H9 (cell line): Measurements from ENCODE around the gene THAP4. TPM values are rescaled to one million over a fixed set of nuclear protein-coding genes. Genes with fewer than 3 reads are reported as not detected.
A peak's percentile ranks its signal among the peaks of the same experiment; 100 is the strongest.

Experiments used
- DNase-seq: peaks from one replicate; pipeline ENCODE4 v3.0.0-alpha.2; 2017
- H2AFZ ChIP-seq: one replicate; pipeline ENCODE4 v1.6.1; 2013; ENCODE audit warnings: mild to moderate bottlenecking, low read length, control low read depth, moderate library complexity
- H2AK5ac ChIP-seq: 2 replicates; pipeline ENCODE4 v1.6.1; 2013; ENCODE audit warnings: low read length, control low read depth, mixed read lengths; ENCODE audit not compliant: insufficient read length
- H2BK120ac ChIP-seq: one replicate; pipeline ENCODE4 v1.6.1; 2013; ENCODE audit warnings: low read depth, mild to moderate bottlenecking, low read length, control low read depth, inconsistent platforms; ENCODE audit not compliant: poor library complexity, severe bottlenecking
- H2BK12ac ChIP-seq: 2 replicates; pipeline ENCODE4 v1.6.1; 2013; ENCODE audit warnings: low read length, control low read depth, mixed read lengths, low read depth; ENCODE audit not compliant: insufficient read length
- H2BK15ac ChIP-seq: 2 replicates; pipeline ENCODE4 v1.6.1; 2013; ENCODE audit warnings: low read depth, low read length, control low read depth
- H2BK20ac ChIP-seq: one replicate; pipeline ENCODE4 v1.6.1; 2013; ENCODE audit warnings: low read depth, mild to moderate bottlenecking, low read length, control low read depth, inconsistent platforms; ENCODE audit not compliant: poor library complexity, severe bottlenecking
- H2BK5ac ChIP-seq: 2 replicates; pipeline ENCODE4 v1.6.1; 2013; ENCODE audit warnings: low read length, control low read depth, mixed read lengths; ENCODE audit not compliant: insufficient read length
- H3K14ac ChIP-seq: 2 replicates; pipeline ENCODE4 v1.6.1; 2013; ENCODE audit warnings: low read length, control low read depth; ENCODE audit not compliant: insufficient read depth
- H3K18ac ChIP-seq: 2 replicates; pipeline ENCODE4 v1.6.1; 2013; ENCODE audit warnings: low read depth, mild to moderate bottlenecking, mixed read lengths, low read length, control low read depth; ENCODE audit not compliant: insufficient read length
- H3K23ac ChIP-seq: 2 replicates; pipeline ENCODE4 v1.6.1; 2013; ENCODE audit warnings: low read length, control low read depth, mixed read lengths, low read depth; ENCODE audit not compliant: insufficient read length
- H3K23me2 ChIP-seq: 2 replicates; pipeline ENCODE4 v1.6.1; 2013; ENCODE audit warnings: low read depth, mild to moderate bottlenecking, mixed read lengths, low read length, control low read depth; ENCODE audit not compliant: insufficient read length, poor library complexity, severe bottlenecking
- H3K27ac ChIP-seq: 2 replicates; pipeline ENCODE4 v1.5.1; 2013; ENCODE audit warnings: low read length, control low read depth, mixed read lengths, low read depth; ENCODE audit not compliant: insufficient read length
- H3K27me3 ChIP-seq: 2 replicates; pipeline ENCODE4 v1.6.1; 2013; ENCODE audit warnings: low read length, control low read depth, inconsistent platforms; ENCODE audit not compliant: insufficient read depth
- H3K4ac ChIP-seq: 2 replicates; pipeline ENCODE4 v1.6.1; 2013; ENCODE audit warnings: low read depth, mild to moderate bottlenecking, control low read depth, inconsistent platforms, low read length, moderate library complexity
- H3K4me1 ChIP-seq: 2 replicates; pipeline ENCODE4 v1.6.1; 2013; ENCODE audit warnings: low read length, control low read depth, inconsistent platforms; ENCODE audit not compliant: insufficient read depth
- H3K4me2 ChIP-seq: 2 replicates; pipeline ENCODE4 v1.6.1; 2013; ENCODE audit warnings: low read length, control low read depth, mixed read lengths; ENCODE audit not compliant: insufficient read length, insufficient read depth
- H3K56ac ChIP-seq: 2 replicates; pipeline ENCODE4 v1.6.1; 2013; ENCODE audit warnings: low read depth, mild to moderate bottlenecking, mixed read lengths, low read length, control low read depth; ENCODE audit not compliant: insufficient read length
- H3K79me1 ChIP-seq: 2 replicates; pipeline ENCODE4 v1.6.1; 2013; ENCODE audit warnings: low read depth, mild to moderate bottlenecking, moderate library complexity, low read length, control low read depth, inconsistent platforms; ENCODE audit not compliant: insufficient read depth, poor library complexity, severe bottlenecking
- H3K79me2 ChIP-seq: 2 replicates; pipeline ENCODE4 v1.6.1; 2013; ENCODE audit warnings: low read length, control low read depth, inconsistent platforms; ENCODE audit not compliant: insufficient read depth
- H3K9ac ChIP-seq: 2 replicates; pipeline ENCODE4 v1.6.1; 2013; ENCODE audit warnings: low read length, control low read depth, mixed read lengths; ENCODE audit not compliant: insufficient read length; ENCODE audit errors: extremely low read depth
- H3K9me3 ChIP-seq: one replicate; pipeline ENCODE4 v1.6.1; 2013; ENCODE audit warnings: low read depth, low read length, inconsistent platforms; ENCODE audit not compliant: control insufficient read depth
- H3T11ph ChIP-seq: one replicate; pipeline ENCODE4 v1.6.1; 2013; ENCODE audit warnings: mild to moderate bottlenecking, low read length, control low read depth, inconsistent platforms
- H4K20me1 ChIP-seq: one replicate; pipeline ENCODE4 v1.6.1; 2013; ENCODE audit not compliant: control insufficient read depth, insufficient read length, insufficient read depth
- H4K5ac ChIP-seq: 2 replicates; pipeline ENCODE4 v1.6.1; 2013; ENCODE audit warnings: low read depth, mild to moderate bottlenecking, mixed read lengths, low read length, control low read depth; ENCODE audit not compliant: insufficient read length
- H4K8ac ChIP-seq: replicated peaks from 2 replicates; pipeline ENCODE4 v1.6.1; 2013; ENCODE audit warnings: low read length, control low read depth, mixed read lengths, low read depth; ENCODE audit not compliant: insufficient read length
- H4K91ac ChIP-seq: 2 replicates; pipeline ENCODE4 v1.6.1; 2013; ENCODE audit warnings: low read depth, mild to moderate bottlenecking, moderate library complexity, mixed read lengths, low read length, control low read depth; ENCODE audit not compliant: insufficient read length
- H3K27ac Mint-ChIP-seq, 3 experiments: 2 replicates in 2 of 3; 3 replicates in 1 of 3; pipeline ENCODE4 v1.8.0; 2020 to 2021; ENCODE audit warnings: mixed read lengths in 3 of 3, mild to moderate bottlenecking in 1 of 3, moderate library complexity in 1 of 3
- H3K27me3 Mint-ChIP-seq: 2 replicates; pipeline ENCODE4 v1.8.0; 2021; ENCODE audit warnings: low read depth, mild to moderate bottlenecking, moderate library complexity, mixed read lengths
- H3K36me3 Mint-ChIP-seq, 3 experiments: 2 replicates in 2 of 3; 3 replicates in 1 of 3; pipeline ENCODE4 v1.8.0; 2020 to 2021; ENCODE audit warnings: low read depth in 3 of 3, mixed read lengths in 3 of 3; ENCODE audit not compliant: insufficient read depth in 1 of 3
- H3K4me1 Mint-ChIP-seq, 2 experiments: 2 replicates each; pipeline ENCODE4 v1.8.0; 2020; ENCODE audit warnings: mixed read lengths in 2 of 2
- H3K4me3 Mint-ChIP-seq, 2 experiments: 2 replicates in 1 of 2; 3 replicates in 1 of 2; pipeline ENCODE4 v1.8.0; 2020 to 2021; ENCODE audit warnings: mild to moderate bottlenecking in 2 of 2, mixed read lengths in 2 of 2, moderate library complexity in 1 of 2
- H3K9me3 Mint-ChIP-seq, 2 experiments: 2 replicates in 1 of 2; 3 replicates in 1 of 2; pipeline ENCODE4 v1.8.0; 2020; ENCODE audit warnings: mild to moderate bottlenecking in 2 of 2, mixed read lengths in 2 of 2, moderate library complexity in 1 of 2
- WGBS: extraction: QIAGEN DNeasy Blood & Tissue Kit; methylation state at CpG from one replicate; pipeline ENCODE4 v1.1.7; 2013; ENCODE audit warnings: missing lambda C conversion rate, low lambda C conversion rate, mixed read lengths; ENCODE audit not compliant: insufficient read length; ENCODE audit errors: extremely low coverage; 5-methylcytosine and 5-hydroxymethylcytosine counted together
- total RNA-seq: library from RNA; stranded (reverse); gene quantifications from 2 replicates; pipeline ENCODE4 v1.2.1, GENCODE V29; 2021
- TF ChIP-seq, protein P1 (sequence below): fragments of 200-600 bp; sonication (generic); conservative IDR thresholded peaks from 3 replicates; pipeline ENCODE4 v1.8.0; 2021; ENCODE audit warnings: antibody characterized with exemption, mild to moderate bottlenecking

The THAP4 gene
- total RNA-seq, 1 experiment from 2014 or later, result 70.6 TPM

DNA sequence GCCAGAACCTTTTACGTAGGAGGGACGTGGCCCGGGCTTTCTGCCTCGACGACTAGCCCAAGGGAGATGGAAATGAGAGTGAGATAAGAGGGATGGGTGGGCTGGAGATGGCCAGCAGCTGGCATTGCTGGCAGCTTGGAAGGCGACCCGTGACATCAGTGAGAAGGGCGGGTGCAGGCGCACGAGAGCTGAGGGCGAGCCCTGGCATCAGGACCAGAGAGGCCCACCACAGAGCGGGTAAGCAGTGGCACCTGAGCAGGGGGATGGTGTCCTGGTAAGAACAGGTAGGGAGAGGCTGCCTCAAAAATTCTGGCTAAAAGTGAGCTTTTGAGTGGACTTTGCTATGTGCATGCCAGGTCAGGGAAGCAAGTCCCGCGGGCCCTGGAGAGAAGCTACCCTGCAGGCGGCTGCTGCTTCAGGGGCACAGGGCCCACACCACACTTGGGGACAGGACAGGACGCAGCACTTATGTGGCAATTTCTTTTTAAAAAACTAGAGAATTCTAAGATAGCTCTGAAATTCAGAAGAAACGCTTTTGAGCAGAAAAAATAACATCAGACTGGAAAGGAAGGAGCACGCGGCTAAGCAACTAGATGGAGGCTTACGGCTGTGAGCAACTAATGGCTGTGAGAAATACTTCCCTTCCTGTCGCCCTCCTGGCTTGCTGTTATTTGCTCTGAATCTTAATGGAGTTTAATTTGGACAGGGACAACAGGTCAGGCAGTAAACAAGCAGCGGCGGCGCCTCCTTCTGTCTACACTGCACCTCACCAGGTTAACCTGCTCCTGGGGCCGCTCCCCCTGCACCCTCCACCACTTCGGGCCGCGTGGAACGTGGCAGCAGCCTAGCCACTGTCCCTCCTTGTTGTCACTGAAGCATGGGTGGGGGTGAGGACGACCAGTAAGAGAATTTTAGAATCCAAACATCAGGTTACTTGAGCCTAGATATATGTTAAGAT lies 20.5 kb downstream of the THAP4 start:
- no peak overlapping the region for H2AFZ ChIP-seq
- H3K4me2 ChIP-seq, result no peak overlapping the region
- no peak overlapping the region for H3K18ac ChIP-seq
- H2BK15ac ChIP-seq, result no peak overlapping the region
- H3K9me3 Mint-ChIP-seq, result peaks cover 0 to 2% of the 10 kb centered on the region in 2 experiments; a peak in 2 of 5 replicates
- H3K4me3 Mint-ChIP-seq, result peak overlapping the region in 1 of 2 experiments; percentile 19; a peak in 1 of 5 replicates
- H3K27ac ChIP-seq, result no peak overlapping the region
- no peak overlapping the region; the same call in 1 of the 2 replicates for H3K14ac ChIP-seq
- H3K4me1 Mint-ChIP-seq, result peaks cover 12 to 16% of the 10 kb centered on the region in 2 experiments
- no peaks in the 10 kb centered on the region for H3K23me2 ChIP-seq
- H3K4ac ChIP-seq, result no peak overlapping the region
- H3K27me3 Mint-ChIP-seq, result no peaks in the 10 kb centered on the region
- peaks cover 4% of the 10 kb centered on the region; the same call in 1 of the 2 replicates for H3K4me1 ChIP-seq
- no peak overlapping the region for H2BK5ac ChIP-seq
- H4K5ac ChIP-seq, result no peak overlapping the region
- no peak overlapping the region for H2AK5ac ChIP-seq
- H4K20me1 ChIP-seq, result no peaks in the 10 kb centered on the region
- no CpG with 5 or more reads among the region's 30 CpGs for WGBS
- H3K79me2 ChIP-seq, result no peaks in the 10 kb centered on the region; the same call in 1 of the 2 replicates
- H3K79me1 ChIP-seq, result no peaks in the 10 kb centered on the region
- no peak overlapping the region for H3K23ac ChIP-seq
- no peak overlapping the region for H4K91ac ChIP-seq
- no peaks in the 10 kb centered on the region for H3K27me3 ChIP-seq
- TF ChIP-seq, protein P1, sequence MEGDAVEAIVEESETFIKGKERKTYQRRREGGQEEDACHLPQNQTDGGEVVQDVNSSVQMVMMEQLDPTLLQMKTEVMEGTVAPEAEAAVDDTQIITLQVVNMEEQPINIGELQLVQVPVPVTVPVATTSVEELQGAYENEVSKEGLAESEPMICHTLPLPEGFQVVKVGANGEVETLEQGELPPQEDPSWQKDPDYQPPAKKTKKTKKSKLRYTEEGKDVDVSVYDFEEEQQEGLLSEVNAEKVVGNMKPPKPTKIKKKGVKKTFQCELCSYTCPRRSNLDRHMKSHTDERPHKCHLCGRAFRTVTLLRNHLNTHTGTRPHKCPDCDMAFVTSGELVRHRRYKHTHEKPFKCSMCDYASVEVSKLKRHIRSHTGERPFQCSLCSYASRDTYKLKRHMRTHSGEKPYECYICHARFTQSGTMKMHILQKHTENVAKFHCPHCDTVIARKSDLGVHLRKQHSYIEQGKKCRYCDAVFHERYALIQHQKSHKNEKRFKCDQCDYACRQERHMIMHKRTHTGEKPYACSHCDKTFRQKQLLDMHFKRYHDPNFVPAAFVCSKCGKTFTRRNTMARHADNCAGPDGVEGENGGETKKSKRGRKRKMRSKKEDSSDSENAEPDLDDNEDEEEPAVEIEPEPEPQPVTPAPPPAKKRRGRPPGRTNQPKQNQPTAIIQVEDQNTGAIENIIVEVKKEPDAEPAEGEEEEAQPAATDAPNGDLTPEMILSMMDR, result peak; percentile 19; the same call in 1 of the 3 replicates
- no peak overlapping the region for H3K56ac ChIP-seq
- no peak overlapping the region for H2BK12ac ChIP-seq
- H3K9ac ChIP-seq, result no peak overlapping the region
- H3K9me3 ChIP-seq, result no peaks in the 10 kb centered on the region
- H2BK20ac ChIP-seq, result no peak overlapping the region
- H4K8ac ChIP-seq, result no peak overlapping the region
- peak; percentile 53 for DNase-seq
- peaks cover 3 to 22% (median 10%) of the 10 kb centered on the region in 3 experiments; a peak in 5 of 7 replicates for H3K36me3 Mint-ChIP-seq
- H2BK120ac ChIP-seq, result no peak overlapping the region
- peak overlapping the region; percentile 34 to 93 (median 90); a peak in 6 of 7 replicates for H3K27ac Mint-ChIP-seq
- no peak overlapping the region for H3T11ph ChIP-seq
